Smooth muscle cell of the brain vasculature (primary cell): ENCODE measurements around the gene PNPLA2.

Experiments used
- DNase-seq: peaks from one replicate; pipeline ENCODE4 v3.0.0-alpha.2; 2012; ENCODE audit warnings: low read depth, low spot score

PNPLA2 gene

GRCh38 chr11:843818-844692, 25.3 kb downstream of the PNPLA2 start:
- peak; percentile 77 for DNase-seq

DNA sequence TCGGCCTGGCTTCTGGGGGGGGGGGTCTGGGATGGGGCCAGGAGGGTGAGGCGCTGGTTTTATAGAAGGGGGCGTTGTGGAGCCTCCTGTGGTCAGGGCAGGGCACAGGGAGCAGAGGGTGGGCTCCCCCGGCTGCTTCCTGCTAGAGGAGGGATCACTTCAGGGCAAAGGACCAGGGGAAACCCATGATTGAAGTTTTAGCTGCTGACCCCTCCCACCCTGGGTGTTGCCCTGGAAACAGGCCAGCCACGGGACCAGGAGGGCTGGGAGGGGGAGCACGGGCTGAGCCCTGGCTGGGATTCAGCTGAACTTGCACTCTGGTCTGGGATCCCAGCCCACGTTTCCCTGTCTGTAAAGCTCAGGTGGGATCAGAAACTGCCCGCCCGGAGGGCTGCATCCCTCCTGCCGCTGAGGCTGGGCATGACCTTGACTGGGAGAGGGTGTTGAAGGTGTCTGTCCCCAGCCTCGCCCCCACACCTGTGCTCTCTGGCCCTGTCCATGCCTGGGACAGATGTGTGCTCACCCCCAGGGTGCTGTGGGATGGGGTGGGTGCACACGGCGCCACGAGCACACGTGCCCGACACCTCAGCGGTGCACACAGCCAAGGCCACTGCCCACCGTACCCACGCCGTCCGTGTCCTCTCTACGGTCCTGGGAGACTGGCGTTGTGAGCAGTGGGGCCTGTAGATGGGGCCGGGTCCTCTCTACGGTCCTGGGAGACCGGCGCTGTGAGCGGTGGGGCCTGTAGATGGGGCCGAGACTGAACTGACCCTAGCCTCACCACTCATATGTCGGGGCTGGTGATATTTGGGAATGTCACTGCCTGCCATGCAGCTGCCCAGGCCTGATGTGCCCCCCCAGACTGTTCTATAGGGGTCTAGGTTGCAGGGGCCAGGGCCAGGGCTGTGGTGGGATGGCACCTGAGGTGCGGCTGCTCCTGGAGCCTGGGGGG, 26.3 kb downstream of the PNPLA2 start:
- DNase-seq: peak; percentile 82

DNA sequence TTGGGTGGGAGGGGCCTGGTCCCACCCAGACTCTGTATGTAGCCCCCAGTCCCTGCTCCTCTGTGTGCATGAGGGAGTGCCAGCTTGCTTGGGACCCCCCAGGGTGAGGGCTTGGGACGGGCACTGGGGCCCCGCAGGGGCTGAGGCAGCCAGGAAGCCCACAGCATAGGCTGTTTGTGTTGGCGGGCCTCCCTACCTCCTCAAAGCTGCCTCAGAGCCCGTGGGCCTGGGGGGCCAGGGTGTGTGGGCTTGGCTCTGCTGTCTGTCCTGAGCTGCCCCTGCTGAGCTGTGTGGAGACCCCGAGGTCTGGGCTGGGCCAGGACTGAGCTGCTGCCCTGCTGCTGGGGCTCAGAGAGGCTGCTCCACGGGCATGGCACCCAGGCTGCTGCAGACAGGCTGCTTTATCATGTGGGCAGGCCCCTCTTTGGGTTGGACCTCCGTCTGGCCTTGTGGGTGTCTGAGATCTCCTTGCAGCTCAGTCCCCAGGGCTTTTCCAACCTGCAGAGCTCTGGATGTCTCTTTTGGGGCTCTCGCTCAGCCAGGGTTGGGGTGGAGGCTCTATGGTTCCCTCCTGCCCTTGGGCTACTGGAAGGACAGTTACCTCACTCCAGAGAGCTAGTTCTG, 27.3 kb downstream of the PNPLA2 start:
- DNase-seq: no peak

GRCh38 chr11:846496-847098, 27.9 kb downstream of the PNPLA2 start:
- no peak for DNase-seq

DNA sequence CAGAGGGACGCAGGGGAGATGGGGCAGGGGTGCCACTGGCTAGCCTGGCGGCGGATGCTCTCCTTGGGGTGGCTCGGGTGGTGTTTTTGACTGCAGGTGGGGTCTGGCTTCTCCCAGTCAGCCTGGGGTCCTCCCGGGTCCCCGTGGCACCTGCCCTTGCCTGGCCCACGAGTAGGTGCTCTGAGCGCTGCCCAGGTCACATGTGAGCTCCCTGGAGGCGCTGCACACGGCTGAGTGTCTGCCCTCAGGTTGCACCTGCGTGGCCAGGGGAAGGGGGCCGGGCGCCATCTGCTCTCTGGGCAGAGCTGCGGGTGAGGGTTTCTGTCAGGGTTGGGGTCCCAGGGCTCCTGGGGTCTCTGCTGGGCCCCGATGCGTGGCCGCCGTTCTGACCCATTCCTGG, 29.2 kb downstream of the PNPLA2 start:
- no peak for DNase-seq

GRCh38 chr11:848380-848931, 29.7 kb downstream of the PNPLA2 start:
- no peak for DNase-seq

- DNase-seq: no peak
Observed at GRCh38 chr11:849104-849824, 30.6 kb downstream of the PNPLA2 start.

DNA sequence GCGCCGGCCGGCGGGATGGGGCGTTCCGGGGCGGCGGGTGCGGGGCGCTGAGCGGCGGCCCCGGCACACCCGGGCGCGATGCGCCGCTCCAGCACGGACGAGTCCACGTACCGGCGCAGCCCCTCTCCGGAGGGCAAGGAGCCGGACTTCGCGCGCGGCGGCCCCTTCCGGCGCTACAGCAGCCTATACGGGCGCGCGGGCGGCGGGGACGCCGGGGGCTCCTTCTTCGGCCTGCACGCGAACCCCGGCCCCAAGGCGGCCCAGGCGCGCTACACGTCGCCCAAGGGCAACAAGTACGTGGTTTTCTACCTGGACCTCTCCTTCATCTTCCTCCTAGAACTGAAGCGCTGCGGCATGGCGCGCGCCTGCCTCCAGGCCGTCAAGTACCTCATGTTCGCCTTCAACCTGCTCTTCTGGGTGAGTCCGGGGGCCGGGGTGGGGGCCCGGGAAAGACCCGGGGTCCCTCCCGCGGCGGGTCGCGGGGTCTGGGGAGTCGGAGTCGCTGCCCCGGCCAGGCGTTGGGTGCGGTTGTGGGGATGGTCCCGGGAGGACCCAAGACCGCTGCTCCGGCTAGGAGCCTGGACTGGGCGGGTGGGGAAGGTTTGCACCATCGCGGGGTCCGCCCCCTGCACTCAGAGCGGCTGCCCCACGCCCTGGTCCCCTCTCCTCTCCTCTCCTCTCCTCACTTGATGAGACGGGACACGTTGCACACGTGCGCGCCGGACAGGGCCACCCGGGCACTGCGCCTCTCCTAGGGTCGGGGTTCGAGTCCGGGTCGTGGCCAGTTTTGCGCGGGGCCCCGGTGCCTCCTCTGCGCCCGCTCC, 31.4 kb downstream of the PNPLA2 start:
- no peak for DNase-seq

- DNase-seq: no peak
Observed at GRCh38 chr11:850775-851763, 32.4 kb downstream of the PNPLA2 start.

DNA sequence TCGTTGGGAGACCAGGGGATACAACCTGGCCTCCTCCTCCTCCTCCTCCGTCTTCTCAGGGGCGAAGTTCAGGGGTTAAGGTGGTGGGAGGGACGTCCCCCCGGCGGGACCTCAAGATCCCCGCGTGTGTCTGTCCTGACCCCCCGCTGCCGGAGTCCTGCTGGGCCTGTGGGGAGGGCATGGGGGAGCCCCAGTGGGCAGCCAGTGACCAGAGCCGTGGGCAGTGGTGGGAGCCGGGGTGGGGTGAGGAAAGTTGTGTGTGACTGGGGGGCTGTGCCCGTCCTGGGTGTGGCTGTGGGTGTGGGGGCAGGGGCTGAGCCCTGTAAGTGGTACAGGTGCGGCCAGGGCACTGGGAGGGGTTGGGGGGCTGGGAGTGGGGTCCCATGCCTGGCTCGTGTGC, 34.0 kb downstream of the PNPLA2 start:
- no peak for DNase-seq

GRCh38 chr11:853682-854448, 35.2 kb downstream of the PNPLA2 start:
- no peak for DNase-seq

- DNase-seq: no peak
Observed at GRCh38 chr11:854601-855329, 36.1 kb downstream of the PNPLA2 start.

DNA sequence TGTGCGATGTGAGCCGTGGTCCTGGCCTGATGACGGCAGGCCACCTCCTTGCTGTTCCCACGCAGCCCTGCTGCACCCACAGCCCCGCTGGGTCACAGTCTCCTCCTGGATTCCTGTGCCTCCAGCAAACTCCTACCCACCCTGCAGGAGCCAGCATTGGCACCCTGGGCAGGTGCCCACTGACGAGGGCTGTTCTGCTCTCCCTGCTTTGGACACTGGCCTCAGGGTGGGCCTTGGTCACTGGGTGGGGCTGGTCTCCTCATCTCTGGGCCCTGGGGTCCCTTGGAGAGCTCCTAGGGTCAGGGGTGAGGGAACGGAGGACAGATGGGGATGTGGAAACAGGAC, 36.6 kb downstream of the PNPLA2 start:
- no peak for DNase-seq

DNA sequence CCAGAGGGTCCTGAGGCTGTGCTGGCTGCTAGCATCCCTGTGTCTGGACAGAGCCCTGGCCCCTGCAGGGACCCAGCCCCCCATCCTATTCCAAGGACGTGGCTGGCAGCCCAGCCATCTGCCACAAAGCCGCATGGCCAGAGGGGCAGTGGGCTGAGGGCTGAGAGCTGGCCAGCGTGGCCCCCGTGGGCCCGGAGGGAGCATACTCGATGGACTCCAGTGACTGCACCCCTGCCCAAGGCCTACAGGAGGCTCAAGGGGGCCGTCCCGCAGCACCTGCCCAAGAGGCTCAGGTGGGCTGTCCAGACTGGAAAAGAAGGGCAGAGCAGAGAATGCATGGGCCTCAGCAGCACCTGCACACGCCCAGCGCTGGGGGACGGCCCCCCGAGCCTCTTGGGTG, 37.1 kb downstream of the PNPLA2 start:
- no peak for DNase-seq

- no peak for DNase-seq
Observed at GRCh38 chr11:856397-856796, 37.7 kb downstream of the PNPLA2 start.

GRCh38 chr11:858053-858761, 39.5 kb downstream of the PNPLA2 start:
- no peak for DNase-seq
